GM21717 (cell line): ENCODE data around the gene AGBL5.

Source experiments
- ATAC-seq: cut with Tn5 transposase; IDR thresholded peaks from one replicate; pipeline ENCODE4 v1.9.1; 2021; ENCODE audit warnings: mild to moderate bottlenecking, moderate library complexity; ENCODE audit not compliant: unreplicated experiment

Gene AGBL5, protein sequence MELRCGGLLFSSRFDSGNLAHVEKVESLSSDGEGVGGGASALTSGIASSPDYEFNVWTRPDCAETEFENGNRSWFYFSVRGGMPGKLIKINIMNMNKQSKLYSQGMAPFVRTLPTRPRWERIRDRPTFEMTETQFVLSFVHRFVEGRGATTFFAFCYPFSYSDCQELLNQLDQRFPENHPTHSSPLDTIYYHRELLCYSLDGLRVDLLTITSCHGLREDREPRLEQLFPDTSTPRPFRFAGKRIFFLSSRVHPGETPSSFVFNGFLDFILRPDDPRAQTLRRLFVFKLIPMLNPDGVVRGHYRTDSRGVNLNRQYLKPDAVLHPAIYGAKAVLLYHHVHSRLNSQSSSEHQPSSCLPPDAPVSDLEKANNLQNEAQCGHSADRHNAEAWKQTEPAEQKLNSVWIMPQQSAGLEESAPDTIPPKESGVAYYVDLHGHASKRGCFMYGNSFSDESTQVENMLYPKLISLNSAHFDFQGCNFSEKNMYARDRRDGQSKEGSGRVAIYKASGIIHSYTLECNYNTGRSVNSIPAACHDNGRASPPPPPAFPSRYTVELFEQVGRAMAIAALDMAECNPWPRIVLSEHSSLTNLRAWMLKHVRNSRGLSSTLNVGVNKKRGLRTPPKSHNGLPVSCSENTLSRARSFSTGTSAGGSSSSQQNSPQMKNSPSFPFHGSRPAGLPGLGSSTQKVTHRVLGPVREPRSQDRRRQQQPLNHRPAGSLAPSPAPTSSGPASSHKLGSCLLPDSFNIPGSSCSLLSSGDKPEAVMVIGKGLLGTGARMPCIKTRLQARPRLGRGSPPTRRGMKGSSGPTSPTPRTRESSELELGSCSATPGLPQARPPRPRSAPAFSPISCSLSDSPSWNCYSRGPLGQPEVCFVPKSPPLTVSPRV

DNA sequence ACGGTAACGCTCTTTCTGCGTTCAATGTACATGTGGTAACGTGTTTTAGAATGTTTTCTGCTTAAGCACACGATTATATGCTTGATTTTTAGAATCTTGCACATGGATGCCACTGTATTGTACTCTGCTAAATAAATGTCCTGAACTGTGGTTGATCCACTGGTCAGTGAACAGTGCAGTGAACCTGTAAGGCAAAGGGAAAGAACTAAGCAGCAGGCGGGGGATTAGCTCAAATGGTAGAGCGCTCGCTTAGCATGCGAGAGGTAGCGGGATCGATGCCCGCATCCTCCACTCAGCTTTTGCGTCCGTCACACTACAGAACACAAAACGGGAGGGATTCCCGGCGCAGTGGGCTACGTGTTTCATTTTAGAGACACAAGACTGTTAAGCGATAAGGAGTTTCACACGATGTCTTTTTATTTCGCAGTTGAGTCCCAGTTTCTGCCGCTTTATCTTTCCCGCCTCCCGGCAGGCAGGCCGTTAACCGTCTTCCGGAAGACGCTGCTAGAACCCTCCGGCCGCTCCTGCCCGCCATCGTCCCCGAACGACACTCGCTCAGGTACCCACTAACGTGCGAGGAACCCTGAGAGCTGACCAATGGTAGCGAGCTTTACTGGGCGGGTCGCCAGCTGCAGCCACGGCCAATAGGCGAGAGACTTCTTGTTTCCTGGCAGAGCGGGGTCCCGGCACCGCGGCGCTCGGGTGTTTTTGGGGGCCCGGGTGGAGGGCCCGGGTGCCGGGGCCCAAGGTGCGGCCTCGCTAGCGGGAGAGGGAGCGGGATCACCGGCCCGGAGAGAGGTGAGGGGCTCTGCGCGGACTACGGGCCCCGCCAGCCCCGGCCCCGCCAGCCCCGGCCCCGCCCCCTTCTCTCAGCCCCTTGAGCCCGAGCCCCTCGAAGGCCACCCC, at the start of gene AGBL5:
AGBL5 (plus strand) TSS at position 673 of the 906 bp plus-strand sequence. CDS start 1,291 bp downstream, outside the sequence.
- ATAC-seq = peak; percentile 58

DNA sequence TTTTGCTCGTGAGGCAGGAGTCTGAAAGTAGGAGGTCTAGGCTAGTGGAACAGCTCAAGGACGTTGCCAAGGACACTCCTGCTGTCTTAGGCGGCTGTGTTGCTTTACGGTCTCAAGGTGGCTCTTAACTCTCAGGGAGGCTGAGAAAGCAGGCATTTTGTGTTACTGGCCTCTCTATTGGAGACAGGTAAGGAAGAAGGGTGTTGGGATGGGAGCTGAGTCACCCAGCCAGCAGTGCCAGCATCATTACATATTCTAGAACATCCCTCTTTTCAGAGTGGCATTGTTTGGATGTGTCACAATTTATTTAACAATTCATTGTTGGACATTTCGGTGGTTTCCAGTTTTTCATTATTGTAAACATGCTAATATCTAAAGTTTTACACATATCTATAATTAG, 49.5 kb upstream of the AGBL5 start:
- ATAC-seq = no peak

DNA sequence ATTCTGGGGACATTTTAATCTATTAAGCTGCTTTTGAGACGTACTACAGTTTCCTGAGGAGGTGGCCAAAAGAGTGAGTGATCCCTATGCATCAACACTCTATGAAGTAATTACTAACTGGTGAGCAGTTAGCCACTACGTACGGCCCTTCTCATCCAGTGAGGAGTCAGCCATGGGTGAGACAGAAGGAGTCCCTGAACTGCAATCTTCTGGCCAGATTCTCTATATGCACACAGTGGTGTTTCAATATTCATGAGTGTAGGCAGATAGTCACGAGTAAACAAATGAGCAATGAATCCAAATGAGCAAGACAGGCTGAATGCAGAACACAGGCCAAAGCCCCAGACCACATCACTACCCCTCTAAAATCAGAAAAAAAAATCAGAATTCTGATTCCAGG, 48.5 kb upstream of the AGBL5 start:
- ATAC-seq = no peak

DNA sequence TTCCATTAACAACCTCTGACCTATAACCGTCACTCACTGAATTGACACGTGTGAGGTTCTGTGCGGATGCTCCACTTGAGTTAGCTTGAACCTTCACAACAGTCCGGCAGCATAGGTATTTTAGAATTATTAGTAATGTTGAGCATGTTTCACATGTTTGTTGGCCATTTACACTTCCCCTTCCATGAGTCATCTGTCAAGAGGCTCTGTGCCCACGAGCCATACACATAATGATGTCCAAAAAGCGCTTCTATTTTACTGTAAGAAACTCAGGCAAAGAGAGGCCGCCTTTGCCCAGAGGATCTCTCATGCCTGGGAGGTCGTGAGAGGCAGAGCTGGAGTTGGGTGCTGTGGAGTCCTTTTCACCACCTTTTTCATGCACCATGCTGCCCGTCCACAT, 47.6 kb upstream of the AGBL5 start:
- ATAC-seq = no peak

DNA sequence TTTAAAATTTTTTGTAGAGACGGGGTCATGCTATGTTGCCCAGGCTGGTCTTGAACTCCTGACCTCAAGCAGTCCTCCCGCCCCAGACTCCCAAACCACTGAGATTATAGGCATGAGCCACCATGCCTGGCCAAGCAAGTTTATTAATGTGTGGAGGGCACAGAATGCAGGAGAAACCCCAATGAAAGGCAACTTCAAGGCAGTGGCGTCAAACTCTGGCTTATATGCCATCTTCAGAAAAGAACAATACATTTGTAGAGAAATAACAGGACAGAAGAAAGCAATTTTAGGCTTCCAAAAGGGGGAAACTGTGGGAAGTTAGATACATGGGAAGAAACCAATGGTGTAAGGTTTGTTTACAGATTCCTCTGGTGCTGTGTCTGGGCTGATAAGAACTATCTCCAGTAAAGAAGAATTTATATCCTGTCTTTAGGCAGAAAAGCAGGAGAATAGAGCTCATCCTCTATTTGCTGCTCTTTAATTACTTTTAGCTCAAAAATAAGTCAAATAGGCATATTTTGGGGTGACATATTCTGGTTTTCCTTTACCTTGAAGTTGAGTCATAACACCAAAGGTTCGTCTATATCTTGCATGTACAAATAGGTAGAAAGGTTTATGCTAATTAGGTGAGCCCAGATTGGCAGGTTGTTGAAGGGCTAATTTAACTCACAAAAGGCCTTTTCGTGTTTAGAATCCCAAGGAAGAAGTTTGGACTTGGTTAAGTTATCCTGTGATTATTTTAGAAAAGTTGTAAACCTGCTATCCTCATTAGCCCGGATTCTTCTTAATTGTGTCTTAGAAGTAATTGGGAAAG, 44.7 kb upstream of the AGBL5 start:
- no peak for ATAC-seq

DNA sequence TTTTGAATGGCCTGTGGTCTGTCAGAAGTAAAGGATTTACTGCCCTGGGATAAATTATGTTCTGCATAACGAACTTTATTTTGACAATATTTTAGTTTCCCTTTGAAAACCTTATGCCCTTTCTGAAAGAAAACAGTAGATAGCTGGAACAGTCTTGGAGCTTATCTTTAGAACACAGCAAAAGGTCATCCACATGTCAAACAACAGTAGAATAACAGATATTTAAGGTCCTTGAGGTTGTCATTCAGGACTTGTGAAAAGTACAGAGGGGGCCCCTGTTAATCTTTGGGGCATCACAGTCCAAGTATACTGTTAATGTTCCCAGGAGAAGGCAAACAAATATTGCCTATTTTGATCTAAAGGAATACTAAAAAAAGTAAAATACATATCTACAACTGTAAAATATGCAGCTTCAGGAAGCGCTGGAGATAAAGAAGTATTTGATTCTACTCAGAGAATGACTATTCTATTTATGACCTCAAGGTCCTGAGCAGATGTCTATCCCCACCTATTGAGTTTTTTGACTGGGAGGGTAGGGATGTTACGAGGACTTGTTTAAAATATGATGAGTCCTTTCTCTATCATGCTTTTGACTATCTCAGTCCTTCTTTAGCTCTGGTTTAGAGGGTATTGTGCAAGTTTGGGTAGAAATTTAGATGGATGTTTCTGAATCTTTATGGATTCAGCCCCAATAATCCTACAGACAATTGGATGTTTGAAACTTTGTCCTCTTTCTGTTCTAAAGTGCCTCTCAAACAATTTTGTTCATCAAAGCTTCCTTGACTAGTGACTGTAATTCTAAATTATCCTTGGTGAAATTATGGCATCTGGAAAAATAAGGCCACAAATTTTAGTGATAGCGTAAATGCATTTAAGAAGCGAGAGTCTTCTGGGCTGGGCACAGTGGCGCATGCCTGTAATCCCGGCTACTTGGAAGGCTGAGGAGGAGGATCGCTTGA, 43.8 kb upstream of the AGBL5 start:
- no peak for ATAC-seq

DNA sequence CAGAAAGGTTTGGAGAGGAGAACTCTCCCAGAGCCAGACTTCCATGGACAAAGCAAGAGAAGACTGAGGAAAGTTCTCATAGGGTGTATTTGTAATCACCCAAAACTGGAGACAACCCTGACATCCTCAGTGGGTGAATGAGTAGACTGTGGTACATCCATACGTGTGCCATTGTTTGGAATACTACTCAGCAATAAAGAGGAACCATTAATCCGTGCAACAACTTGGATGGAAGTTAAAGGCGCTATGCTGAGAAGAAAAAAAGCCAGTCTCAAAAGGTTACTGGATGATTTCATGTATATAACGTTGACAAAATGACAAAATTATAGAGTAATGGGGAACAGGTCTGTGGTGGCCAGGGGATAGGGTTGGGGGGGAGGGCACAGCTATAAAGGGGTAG, 42.8 kb upstream of the AGBL5 start:
- ATAC-seq = no peak

DNA sequence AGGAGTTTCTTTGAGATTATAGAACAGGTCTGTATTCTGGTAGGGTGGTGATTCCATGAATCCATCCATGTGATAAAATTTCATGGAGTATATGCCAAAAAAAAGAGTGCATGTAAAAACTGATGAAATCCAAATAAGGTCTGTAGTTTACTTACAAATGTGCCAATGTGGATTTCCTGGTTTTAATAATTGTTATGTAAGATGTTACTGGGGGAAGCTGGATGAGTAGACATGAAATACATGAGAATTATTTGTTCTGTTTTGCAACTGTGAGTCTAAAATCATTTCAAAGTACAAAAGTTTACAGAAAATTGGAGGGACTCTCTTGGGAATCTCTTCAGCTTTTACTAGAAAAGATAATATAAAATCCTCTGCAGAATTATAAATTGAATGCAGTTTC, 42.4 kb upstream of the AGBL5 start:
- no peak for ATAC-seq

DNA sequence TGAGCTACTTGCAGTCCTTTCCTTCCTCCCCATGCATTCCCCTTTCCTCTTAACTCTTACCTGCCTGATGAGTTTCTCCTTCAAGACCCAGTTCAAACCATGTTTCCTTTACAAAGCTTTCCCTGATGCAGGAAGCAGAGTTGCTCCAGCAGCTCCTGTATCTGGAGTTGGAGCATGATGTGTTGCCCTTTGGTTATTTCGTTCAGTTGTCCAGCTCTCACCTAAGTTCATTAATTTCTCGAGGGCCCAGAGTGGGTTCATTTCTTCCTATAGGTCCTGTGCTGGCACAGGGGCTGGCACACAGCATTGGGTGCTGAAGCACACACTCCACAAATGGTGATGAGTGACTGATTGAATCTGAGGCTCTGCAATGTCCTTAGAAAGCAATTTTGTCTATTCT, 41.8 kb upstream of the AGBL5 start:
- no peak for ATAC-seq

DNA sequence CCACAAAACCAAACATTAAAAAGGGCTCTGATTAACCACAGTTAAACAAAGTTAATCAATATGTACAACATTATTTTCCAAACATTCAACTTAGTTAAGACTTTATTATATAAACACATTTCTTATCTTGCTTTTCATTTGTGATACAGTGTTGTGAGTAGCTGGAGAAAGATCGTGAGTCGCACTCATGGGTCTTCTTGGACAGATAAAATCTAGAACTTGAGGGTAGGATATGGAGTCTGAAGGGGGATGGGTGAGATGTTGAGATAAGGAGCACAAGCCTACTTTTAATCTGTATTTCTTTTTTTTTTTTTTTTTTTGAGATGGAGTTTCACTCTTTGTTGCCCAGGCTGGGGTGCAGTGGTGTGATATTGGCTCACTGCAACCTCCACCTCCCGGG, 41.3 kb upstream of the AGBL5 start:
- no peak for ATAC-seq

DNA sequence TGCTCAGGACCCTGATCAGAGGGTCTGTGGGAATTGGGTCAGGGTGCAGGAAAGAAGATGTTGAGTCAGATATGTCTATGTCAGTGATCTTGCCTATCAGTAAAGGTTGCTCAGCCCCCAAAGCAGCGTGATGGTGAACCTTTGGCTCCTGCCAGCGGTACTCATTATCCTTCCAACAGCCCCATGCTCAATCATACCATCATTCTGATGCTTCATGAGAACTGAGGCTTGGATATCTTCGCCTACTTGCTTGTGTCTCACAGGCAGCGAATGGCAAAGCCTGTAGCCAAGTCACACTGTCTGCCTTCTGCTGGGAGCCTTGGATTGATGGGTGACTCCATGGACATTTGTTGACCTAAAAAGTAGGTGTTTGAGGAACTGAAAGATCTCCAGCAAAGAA, 37.7 kb upstream of the AGBL5 start:
- ATAC-seq = no peak

DNA sequence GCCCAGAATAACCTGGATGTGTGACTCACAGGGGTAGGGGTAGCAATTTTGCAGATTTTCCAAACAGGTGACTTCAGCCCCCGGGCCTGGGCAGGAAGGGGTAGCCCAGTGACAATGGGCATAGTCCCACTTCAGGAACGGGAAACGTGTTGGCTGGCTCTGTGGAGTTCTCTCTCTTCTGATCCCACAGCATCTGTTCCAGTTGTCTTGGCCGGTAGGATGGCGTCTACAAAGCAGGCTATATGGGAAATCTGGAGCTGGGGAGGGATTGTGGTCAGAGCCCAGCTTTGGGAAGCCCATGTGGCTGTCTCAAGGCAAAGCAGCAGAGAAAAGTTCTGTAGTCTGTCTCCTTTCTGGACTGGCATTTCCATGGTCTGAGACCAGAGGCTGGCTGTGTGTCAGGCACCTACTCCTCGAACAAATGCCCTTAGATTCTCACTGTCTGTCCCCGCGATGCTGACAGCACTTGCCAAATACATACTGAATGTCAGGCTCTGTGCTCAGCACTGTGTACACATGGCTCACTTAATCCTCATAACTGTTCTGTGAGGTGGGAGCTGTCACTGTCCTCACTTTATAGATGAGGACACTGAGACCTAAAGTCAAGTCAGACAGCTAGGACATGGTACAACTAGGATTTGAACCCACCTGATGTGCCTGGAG, 36.6 kb upstream of the AGBL5 start:
- no peak for ATAC-seq

DNA sequence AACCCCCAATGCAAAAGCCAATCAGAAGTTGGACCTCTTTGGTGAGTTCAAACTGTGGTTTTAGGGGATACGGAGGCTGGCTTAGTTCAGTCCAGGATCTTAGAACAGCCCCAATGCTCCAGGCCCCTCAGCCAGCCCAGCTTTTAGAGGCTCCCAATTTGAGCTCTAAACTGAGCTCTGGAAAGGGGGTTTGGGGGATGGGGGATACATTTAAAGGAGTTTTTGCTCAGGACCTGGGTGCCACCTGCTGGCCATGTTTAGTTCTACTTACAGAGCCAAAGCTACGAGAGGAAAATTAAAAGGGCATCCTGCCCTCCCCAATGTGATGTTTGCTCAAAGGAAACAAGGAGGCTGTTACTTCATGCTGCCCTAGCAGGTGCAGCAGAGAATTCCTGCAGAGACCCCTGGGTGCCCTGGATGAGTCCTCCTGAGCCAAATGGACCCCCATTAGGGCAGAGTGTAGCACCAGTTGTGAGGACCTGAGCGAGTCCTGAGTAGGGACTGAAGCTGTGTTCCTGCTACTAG, 34.6 kb upstream of the AGBL5 start:
- ATAC-seq = no peak

DNA sequence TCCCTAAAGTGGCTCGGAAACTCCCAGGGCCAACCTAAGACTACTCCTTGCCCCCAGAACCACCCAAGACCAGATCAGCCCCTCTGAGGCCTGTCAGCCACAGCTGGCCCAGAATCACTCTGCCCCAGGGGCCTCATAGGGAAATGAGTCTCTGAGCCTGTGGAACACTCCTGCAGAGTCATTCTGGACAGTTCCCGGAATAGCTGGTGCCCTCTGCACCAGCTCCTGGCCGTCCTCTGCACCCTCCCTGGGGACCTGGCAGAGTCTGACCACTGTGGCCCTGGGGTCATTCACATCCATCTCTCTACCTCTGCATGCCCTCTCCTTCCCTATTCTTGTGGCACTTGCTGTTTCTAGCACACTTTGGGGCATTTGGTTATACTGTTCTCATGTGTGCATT, 33.3 kb upstream of the AGBL5 start:
- ATAC-seq = no peak

DNA sequence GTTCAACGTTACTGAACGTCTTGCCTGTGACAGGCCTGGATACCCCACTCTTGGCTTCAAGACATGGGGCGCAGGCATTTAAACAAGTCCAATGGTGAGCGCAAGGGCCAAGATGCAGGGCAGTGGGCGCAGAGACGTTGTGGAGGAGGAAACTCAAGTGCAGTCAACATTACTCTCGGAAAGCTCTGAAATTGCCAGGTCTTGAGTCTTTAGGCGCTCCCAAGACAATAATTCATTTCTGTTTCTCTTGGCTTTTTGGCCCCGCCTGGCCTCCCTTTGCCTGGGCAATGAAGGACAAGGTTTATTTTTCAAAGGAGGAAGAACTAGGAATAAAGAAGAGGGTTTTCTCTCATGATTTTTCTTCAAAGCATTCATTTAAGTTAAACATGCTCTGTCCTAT, 32.0 kb upstream of the AGBL5 start:
- no peak for ATAC-seq

DNA sequence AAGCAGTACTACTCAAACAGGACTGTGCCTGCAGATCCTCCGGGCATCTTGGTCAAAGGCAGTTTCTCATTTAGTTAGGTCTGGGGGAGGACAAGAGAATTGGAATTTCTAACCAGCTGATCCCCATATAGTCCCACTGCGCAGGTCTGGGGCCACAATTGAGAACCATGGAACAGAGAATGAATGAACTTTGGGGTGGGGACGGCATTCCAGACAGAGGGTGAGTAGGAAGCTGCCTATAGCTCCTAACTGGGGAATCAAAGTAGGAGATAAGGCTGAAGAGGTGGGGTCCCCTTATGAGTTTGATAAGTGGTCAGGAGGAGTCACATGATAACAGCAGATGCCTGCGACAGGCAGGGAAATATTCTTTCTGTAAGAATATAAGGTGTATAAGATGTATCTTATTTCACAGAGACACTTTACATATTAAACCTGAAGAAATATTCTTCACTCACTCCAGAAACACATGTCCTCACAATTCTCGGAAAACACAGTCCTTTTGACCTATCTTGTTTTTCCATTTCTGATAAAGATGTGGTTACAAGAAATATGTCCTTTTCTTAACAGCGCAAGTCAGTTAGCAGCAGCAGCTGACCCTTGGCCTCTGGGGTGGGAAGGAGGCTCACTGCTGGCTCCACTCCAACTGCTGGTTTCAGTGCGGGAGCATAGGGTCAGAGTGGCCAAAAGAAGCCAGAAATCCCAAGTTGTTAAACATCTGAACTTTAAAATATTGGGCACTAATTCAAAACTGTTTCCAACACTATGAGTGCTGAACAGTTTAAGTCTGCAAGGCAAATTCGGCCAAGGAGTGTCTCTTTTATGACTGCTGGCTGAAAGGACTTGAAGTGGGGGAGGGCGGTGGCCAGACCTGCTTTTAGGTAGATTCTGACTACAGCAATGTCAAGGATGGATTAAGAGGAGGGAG, 31.3 kb upstream of the AGBL5 start:
- no peak for ATAC-seq
